Peyer's patch (tissue), 4 donors: Measurements from ENCODE around the gene RPS6KA5.

Experiments used
- POLR2A ChIP-seq, 2 donors: fragments of 450-650 bp; IDR thresholded peaks; one replicate each; pipeline ENCODE4 v1.5.1; 2017; ENCODE audit warnings: antibody characterized with exemption in 2 of 2, mild to moderate bottlenecking in 2 of 2, moderate library complexity in 2 of 2
- TF ChIP-seq, protein P1 (sequence below), 6 experiments: fragments of 450-650 bp in 4 of 6; fragments of 200-600 bp in 2 of 6; sonication (generic) in 1 of 6; IDR thresholded peaks; one replicate each; pipeline ENCODE4 v1.5.1; 2017 to 2019; ENCODE audit warnings: antibody characterized with exemption in 6 of 6, mild to moderate bottlenecking in 3 of 6, moderate library complexity in 1 of 6

DNA sequence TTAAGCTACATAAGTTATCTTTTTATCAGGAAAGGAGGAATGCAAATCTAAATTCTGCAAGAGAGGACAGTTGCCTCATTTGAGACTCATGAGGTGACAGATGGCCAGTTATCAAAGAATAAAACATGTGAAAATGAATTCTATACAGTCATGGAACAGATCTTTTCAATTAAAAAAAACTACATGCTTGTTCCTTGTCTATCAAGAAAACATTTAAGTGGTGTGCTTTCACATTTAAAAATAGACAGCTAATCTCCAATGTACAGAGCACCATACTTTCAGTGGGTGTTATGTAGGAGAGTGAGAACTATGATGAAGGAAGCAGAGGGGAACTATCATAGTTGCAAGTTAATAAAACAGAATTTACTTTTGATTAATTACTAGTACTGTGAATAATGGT is 167.5 kb downstream of the RPS6KA5 start:
- TF ChIP-seq, protein P1, sequence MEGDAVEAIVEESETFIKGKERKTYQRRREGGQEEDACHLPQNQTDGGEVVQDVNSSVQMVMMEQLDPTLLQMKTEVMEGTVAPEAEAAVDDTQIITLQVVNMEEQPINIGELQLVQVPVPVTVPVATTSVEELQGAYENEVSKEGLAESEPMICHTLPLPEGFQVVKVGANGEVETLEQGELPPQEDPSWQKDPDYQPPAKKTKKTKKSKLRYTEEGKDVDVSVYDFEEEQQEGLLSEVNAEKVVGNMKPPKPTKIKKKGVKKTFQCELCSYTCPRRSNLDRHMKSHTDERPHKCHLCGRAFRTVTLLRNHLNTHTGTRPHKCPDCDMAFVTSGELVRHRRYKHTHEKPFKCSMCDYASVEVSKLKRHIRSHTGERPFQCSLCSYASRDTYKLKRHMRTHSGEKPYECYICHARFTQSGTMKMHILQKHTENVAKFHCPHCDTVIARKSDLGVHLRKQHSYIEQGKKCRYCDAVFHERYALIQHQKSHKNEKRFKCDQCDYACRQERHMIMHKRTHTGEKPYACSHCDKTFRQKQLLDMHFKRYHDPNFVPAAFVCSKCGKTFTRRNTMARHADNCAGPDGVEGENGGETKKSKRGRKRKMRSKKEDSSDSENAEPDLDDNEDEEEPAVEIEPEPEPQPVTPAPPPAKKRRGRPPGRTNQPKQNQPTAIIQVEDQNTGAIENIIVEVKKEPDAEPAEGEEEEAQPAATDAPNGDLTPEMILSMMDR (IDR thresholded peaks at IDR 0.05), result no peak
- TF ChIP-seq POLR2A (IDR thresholded peaks at IDR 0.05), result no peak
